ENCODE measurements around the gene SNRPA. TPM values are rescaled to one million over a fixed set of nuclear protein-coding genes. Genes with fewer than 3 reads are reported as not detected.
A peak's percentile ranks its signal among the peaks of the same experiment; 100 is the strongest.

The SNRPA gene
- total and polyA plus RNA-seq, 4 donors = 26.7 to 49.1 (median 43.8) TPM

DNA sequence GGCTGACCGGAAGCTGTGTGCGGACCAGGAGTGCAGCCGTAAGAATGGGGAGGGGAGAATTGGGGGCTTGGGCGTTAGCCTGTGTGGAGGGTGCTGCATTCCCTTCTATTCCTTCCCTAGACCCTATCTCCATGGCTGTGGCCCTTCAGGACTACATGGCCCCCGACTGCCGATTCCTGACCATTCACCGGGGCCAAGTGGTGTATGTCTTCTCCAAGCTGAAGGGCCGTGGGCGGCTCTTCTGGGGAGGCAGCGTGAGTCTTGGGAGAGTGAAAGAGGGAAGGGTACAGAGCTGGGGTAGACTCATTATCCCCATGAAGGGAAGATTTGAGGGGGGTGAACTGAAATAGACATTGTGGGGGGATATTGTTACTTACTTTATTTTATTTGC is 24.6 kb downstream of the SNRPA start:
- Histone ChIP-seq H3K9me3 (ENCODE audit: control insufficient read depth, low read length) (no peaks in the 10 kb centered on the region), H3K4me3 (ENCODE audit: low read length in 2 of 2) (no peak overlapping the region), H3K27ac (ENCODE audit: low read depth in 1 of 2, low read length in 2 of 2) (no peak overlapping the region), H3K4me1 (ENCODE audit: control insufficient read depth in 1 of 2, insufficient read depth in 2 of 2, low read length in 2 of 2) (no peaks in the 10 kb centered on the region), H3K27me3 (ENCODE audit: control insufficient read depth in 1 of 2, insufficient read depth in 2 of 2, low read length in 1 of 2) (no peaks in the 10 kb centered on the region), H3K36me3 (ENCODE audit: control insufficient read depth in 1 of 2, insufficient read depth in 2 of 2, low read length in 1 of 2) (no peaks in the 10 kb centered on the region)
- intact Hi-C loops (cut with DNase I) = loop anchor here in 1 of 2 donors (2.0 kb wide), 1 partner anchor 25 kb away; the partner anchor contains the start of genes ACTMAP and SNRPA
- no peak for ATAC-seq (ENCODE audit: low FRiP score)
- whole genome bisulfite sequencing, 2 donors = 90 to 91% methylated on average over 10 of the region's 10 CpGs
- no peak for DNase-seq

- WGBS, 2 donors = 77 to 80% methylated on average over 7 of the region's 7 CpGs
- Histone ChIP-seq H3K27me3 (ENCODE audit: control insufficient read depth in 1 of 2, insufficient read depth in 2 of 2, low read length in 1 of 2) (no peaks in the 10 kb centered on the region), H3K4me3 (ENCODE audit: low read length in 2 of 2) (no peak overlapping the region), H3K9me3 (ENCODE audit: control insufficient read depth, low read length) (no peaks in the 10 kb centered on the region), H3K4me1 (ENCODE audit: control insufficient read depth in 1 of 2, insufficient read depth in 2 of 2, low read length in 2 of 2) (no peaks in the 10 kb centered on the region), H3K36me3 (ENCODE audit: control insufficient read depth in 1 of 2, insufficient read depth in 2 of 2, low read length in 1 of 2) (no peaks in the 10 kb centered on the region), H3K27ac (ENCODE audit: low read depth in 1 of 2, low read length in 2 of 2) (no peak overlapping the region)
- intact Hi-C loops (cut with DNase I) = loop anchor here in 1 of 2 donors (2.0 kb wide), 1 partner anchor 26 kb away; the partner anchor contains the start of genes ACTMAP and SNRPA
- DNase-seq (no peak), ATAC-seq (ENCODE audit: low FRiP score) (no peak)
Observed at GRCh38 chr19:40776364-40776763, 25.4 kb downstream of the SNRPA start.

GRCh38 chr19:40776932-40777644 is 26.1 kb downstream of the SNRPA start:
- Histone ChIP-seq H3K9me3 (ENCODE audit: control insufficient read depth, low read length) (no peaks in the 10 kb centered on the region), H3K27me3 (ENCODE audit: control insufficient read depth in 1 of 2, insufficient read depth in 2 of 2, low read length in 1 of 2) (no peaks in the 10 kb centered on the region), H3K4me1 (ENCODE audit: control insufficient read depth in 1 of 2, insufficient read depth in 2 of 2, low read length in 2 of 2) (no peaks in the 10 kb centered on the region), H3K4me3 (ENCODE audit: low read length in 2 of 2) (peak overlapping the region; percentile 28 to 65), H3K36me3 (ENCODE audit: control insufficient read depth in 1 of 2, insufficient read depth in 2 of 2, low read length in 1 of 2) (no peaks in the 10 kb centered on the region), H3K27ac (ENCODE audit: low read depth in 1 of 2, low read length in 2 of 2) (peak overlapping the region; percentile 47 to 97)
- 8 to 10% methylated on average over 13 of the region's 13 CpGs for WGBS, 2 donors
- ATAC-seq (ENCODE audit: low FRiP score) = peak; percentile 94
- peak; percentile 91 to 94 for DNase-seq
- intact Hi-C loops (cut with DNase I) = loop anchor here (1.0 to 2.0 kb wide), 2 partner anchors 26 kb away; partner anchors contain the start of genes SNRPA (in 2 of the 2) and ACTMAP (in 1 of the 2)

DNA sequence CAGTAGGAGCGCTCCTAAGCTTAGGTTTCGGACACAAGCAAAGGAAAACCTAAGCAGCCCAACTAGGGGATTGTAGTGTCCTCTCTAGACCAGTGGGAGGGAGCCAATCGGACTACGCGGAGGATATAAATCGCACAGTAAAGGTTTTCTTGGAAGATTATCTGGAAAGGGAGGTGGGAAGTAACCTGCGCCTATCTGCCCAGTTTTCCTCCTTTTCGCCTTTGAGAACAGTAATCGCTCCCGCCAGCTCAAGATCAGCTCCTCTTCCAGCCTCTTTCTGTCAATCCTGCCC is 26.6 kb downstream of the SNRPA start:
- no peaks in the 10 kb centered on the region for H3K36me3 ChIP-seq (ENCODE audit: control insufficient read depth in 1 of 2, insufficient read depth in 2 of 2, low read length in 1 of 2)
- intact Hi-C loops (cut with DNase I) = loop anchor here (1.0 to 2.0 kb wide), 2 partner anchors 26 to 27 kb away; partner anchors contain the start of genes SNRPA (in 2 of the 2) and ACTMAP (in 1 of the 2)
- peak overlapping the region in 1 of 2 donors; percentile 97 for H3K27ac ChIP-seq (ENCODE audit: low read depth in 1 of 2, low read length in 2 of 2)
- H3K4me1 ChIP-seq (ENCODE audit: control insufficient read depth in 1 of 2, insufficient read depth in 2 of 2, low read length in 2 of 2) = no peaks in the 10 kb centered on the region
- no peak for ATAC-seq (ENCODE audit: low FRiP score)
- WGBS, 2 donors = 0 to 1% methylated on average over 10 of the region's 10 CpGs
- peak overlapping the region in 1 of 2 donors; percentile 65 for H3K4me3 ChIP-seq (ENCODE audit: low read length in 2 of 2)
- no peaks in the 10 kb centered on the region for H3K27me3 ChIP-seq (ENCODE audit: control insufficient read depth in 1 of 2, insufficient read depth in 2 of 2, low read length in 1 of 2)
- DNase-seq = no peak
- no peaks in the 10 kb centered on the region for H3K9me3 ChIP-seq (ENCODE audit: control insufficient read depth, low read length)

DNA sequence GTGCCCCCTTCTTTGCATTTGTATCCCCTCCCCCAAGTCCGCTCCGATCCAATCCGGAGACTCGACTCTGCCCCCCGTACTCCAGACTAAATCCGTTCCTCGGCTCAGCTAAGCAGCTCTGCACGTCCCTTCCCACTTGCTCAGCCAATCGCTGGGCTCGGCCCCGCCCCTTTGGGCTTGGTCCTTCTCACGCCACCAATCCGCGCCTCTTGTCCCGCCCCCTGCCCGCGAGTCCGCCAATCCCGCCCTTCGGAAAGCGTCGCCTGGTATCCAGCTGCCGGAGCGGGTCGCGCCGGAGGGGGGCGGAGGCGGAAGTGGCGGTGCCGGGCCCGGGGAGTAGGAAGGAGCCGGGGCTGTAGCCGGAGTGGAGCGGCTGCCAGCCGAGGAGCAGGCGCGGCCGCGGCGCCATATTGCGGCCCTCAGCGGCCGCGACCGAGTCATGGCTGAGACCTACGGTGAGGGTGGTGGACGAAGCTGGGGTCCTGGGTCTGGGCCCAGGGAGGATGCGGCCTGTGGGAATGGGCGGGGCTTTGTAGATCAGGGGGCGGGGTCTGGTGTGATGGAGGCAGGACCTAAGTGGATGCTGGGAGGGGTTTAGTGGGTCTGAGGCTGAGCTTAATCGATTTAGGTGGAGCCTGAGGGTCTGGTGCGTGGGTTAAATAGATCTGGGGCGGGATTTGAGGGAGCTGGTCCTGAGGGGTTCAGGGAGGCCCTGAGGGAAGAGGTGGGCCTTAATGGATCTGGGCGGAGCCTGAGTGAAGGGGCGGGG is 27.1 kb downstream of the SNRPA start, which contains the start of gene RAB4B:
Gene RAB4B, plus strand, starts transcription at position 311 of the 769 bp plus-strand sequence. Its CDS starts 129 bp downstream, at position 440.
- DNase-seq = peak; percentile 100
- 1% methylated on average over 51 to 56 of the region's 56 CpGs for WGBS, 2 donors
- intact Hi-C loops (cut with DNase I) = loop anchor here (1.0 to 2.0 kb wide), 2 partner anchors 27 kb away; partner anchors contain the start of genes SNRPA (in 2 of the 2) and ACTMAP (in 1 of the 2)
- Histone ChIP-seq H3K4me3 (ENCODE audit: low read length in 2 of 2) (peak within 1 kb of the TSS; percentile 50 to 65), H3K36me3 (ENCODE audit: control insufficient read depth in 1 of 2, insufficient read depth in 2 of 2, low read length in 1 of 2) (no peaks in the 10 kb centered on the region), H3K27ac (ENCODE audit: low read depth in 1 of 2, low read length in 2 of 2) (peak within 1 kb of the TSS; percentile 52 to 97), H3K27me3 (ENCODE audit: control insufficient read depth in 1 of 2, insufficient read depth in 2 of 2, low read length in 1 of 2) (no peaks in the 10 kb centered on the region), H3K4me1 (ENCODE audit: control insufficient read depth in 1 of 2, insufficient read depth in 2 of 2, low read length in 2 of 2) (no peaks in the 10 kb centered on the region), H3K9me3 (ENCODE audit: control insufficient read depth, low read length) (no peaks in the 10 kb centered on the region)
- peak; percentile 99 for ATAC-seq (ENCODE audit: low FRiP score)

DNA sequence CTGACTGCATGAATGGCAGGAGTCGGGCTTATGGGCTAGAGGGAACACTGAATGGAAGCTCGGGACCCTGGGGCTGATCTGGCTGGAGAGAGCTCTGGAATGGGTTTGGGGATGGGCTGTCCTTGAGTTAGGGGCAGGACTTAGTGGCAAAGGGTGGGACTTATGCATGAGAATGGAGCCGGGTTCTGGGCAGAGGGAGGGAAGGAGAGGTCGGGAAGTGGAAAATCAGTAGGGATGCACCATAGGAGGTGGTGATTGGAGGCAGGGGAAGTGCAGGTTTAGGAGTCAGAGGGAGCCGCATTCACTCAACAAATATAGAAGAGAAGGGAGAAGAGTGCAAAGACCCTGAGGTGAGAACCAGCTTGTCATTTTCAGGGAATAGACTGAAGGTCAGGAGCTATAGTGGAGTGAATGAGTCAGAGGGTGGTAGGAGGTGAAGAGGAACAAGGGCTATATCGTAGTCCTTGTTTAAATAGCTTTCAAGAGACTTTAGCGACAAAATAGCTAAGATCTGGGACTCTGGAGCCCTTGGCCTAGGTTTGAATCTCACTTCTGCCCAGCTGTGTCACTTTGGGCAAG is 27.8 kb downstream of the SNRPA start:
- Histone ChIP-seq H3K27me3 (ENCODE audit: control insufficient read depth in 1 of 2, insufficient read depth in 2 of 2, low read length in 1 of 2) (no peaks in the 10 kb centered on the region), H3K36me3 (ENCODE audit: control insufficient read depth in 1 of 2, insufficient read depth in 2 of 2, low read length in 1 of 2) (no peaks in the 10 kb centered on the region), H3K27ac (ENCODE audit: low read depth in 1 of 2, low read length in 2 of 2) (peak overlapping the region in 1 of 2 donors; percentile 95), H3K4me1 (ENCODE audit: control insufficient read depth in 1 of 2, insufficient read depth in 2 of 2, low read length in 2 of 2) (no peaks in the 10 kb centered on the region), H3K9me3 (ENCODE audit: control insufficient read depth, low read length) (no peaks in the 10 kb centered on the region), H3K4me3 (ENCODE audit: low read length in 2 of 2) (peak overlapping the region; percentile 30 to 50)
- WGBS, 2 donors = 8 to 9% methylated on average over 7 of the region's 7 CpGs
- no peak for ATAC-seq (ENCODE audit: low FRiP score)
- intact Hi-C loops (cut with DNase I) = no loop called here
- DNase-seq = no peak

DNA sequence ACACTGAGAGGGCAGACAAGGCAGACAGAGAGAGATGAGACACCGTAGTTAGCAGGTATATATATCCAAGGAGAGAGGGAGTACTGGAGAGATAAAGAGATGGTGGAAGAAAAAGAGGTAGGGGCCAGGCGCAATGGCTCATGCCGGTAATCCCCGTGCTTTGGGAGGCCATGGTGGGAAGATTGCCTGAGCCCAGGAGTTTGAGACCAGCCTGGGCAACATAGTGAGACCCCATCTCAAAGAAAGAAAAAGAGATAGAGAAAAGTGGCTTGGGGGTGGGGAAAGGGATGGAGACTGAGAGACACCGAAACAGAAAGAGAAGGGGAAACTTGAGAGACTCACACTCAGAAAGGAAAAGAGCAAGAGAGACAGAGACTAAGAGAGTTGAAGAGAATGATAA is 29.6 kb downstream of the SNRPA start:
- no peak for ATAC-seq (ENCODE audit: low FRiP score)
- WGBS, 2 donors = 96% methylated on average over 5 of the region's 5 CpGs
- no peaks in the 10 kb centered on the region for H3K36me3 ChIP-seq (ENCODE audit: control insufficient read depth in 1 of 2, insufficient read depth in 2 of 2, low read length in 1 of 2)
- no peak overlapping the region for H3K27ac ChIP-seq (ENCODE audit: low read depth in 1 of 2, low read length in 2 of 2)
- H3K4me3 ChIP-seq (ENCODE audit: low read length in 2 of 2) = no peak overlapping the region
- no peaks in the 10 kb centered on the region for H3K4me1 ChIP-seq (ENCODE audit: control insufficient read depth in 1 of 2, insufficient read depth in 2 of 2, low read length in 2 of 2)
- H3K9me3 ChIP-seq (ENCODE audit: control insufficient read depth, low read length) = no peaks in the 10 kb centered on the region
- intact Hi-C loops (cut with DNase I) = no loop called here
- H3K27me3 ChIP-seq (ENCODE audit: control insufficient read depth in 1 of 2, insufficient read depth in 2 of 2, low read length in 1 of 2) = no peaks in the 10 kb centered on the region
- DNase-seq = no peak

- no peak overlapping the region for H3K27ac ChIP-seq (ENCODE audit: low read depth in 1 of 2, low read length in 2 of 2)
- no peaks in the 10 kb centered on the region for H3K27me3 ChIP-seq (ENCODE audit: control insufficient read depth in 1 of 2, insufficient read depth in 2 of 2, low read length in 1 of 2)
- no peak overlapping the region for H3K4me3 ChIP-seq (ENCODE audit: low read length in 2 of 2)
- intact Hi-C loops (cut with DNase I) = no loop called here
- H3K4me1 ChIP-seq (ENCODE audit: control insufficient read depth in 1 of 2, insufficient read depth in 2 of 2, low read length in 2 of 2) = no peaks in the 10 kb centered on the region
- H3K9me3 ChIP-seq (ENCODE audit: control insufficient read depth, low read length) = no peaks in the 10 kb centered on the region
- WGBS, 2 donors = 96 to 98% methylated on average over 7 of the region's 7 CpGs
- DNase-seq = no peak
- no peak for ATAC-seq (ENCODE audit: low FRiP score)
- no peaks in the 10 kb centered on the region for H3K36me3 ChIP-seq (ENCODE audit: control insufficient read depth in 1 of 2, insufficient read depth in 2 of 2, low read length in 1 of 2)
Observed at GRCh38 chr19:40781140-40781539, 30.1 kb downstream of the SNRPA start.
